Myocyte (in vitro differentiated cells): Measurements from ENCODE around the gene BST1. TPM values are rescaled to one million over a fixed set of nuclear protein-coding genes. Genes with fewer than 3 reads are reported as not detected.

Experiments used
- DNase-seq: peaks from one replicate; pipeline ENCODE4 v3.0.0-alpha.2; 2012; ENCODE audit warnings: low read depth
- total RNA-seq: library from RNA; depleted of rRNA; stranded (reverse); fragments of >200 nt; gene quantifications from 2 replicates; pipeline ENCODE4 v1.2.3, GENCODE V29; 2014

Gene BST1
- total RNA-seq, 1 donor from 2014 or later = 1.4 TPM

GRCh38 chr4:15675356-15675755 lies 27.5 kb upstream of the BST1 start:
- DNase-seq = no peak

- no peak for DNase-seq
Measured at GRCh38 chr4:15676039-15676438, 26.8 kb upstream of the BST1 start.

- DNase-seq = no peak
Measured at GRCh38 chr4:15676899-15677298, 26.0 kb upstream of the BST1 start.

DNA sequence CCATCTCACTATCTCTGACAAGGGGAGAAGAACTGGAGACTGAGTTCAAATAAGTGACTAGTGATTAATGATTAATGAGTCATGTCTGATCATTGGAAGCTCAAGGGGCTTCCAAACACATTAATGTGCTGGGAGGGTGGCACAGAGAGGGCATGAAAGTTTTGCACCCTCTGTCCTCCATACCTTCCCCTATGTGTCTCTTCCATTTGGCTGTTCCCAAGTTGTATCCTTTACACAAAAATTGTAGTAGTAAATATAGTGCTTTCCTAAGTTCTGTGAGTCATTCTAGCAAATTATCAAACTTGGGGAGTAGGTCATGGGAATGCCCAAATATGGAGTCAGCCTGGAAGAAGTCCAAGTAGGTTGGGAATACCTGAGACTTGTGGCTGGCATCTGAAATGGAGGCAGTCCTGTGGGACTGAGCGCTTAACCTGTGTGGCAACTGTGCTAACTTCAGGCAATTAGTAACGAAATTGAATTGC lies 25.3 kb upstream of the BST1 start:
- DNase-seq = no peak

- DNase-seq = no peak
Measured at GRCh38 chr4:15681067-15681371, 21.8 kb upstream of the BST1 start.

GRCh38 chr4:15681372-15682241 lies 21.3 kb upstream of the BST1 start, which contains the start of gene FAM200B:
Gene FAM200B, plus strand, starts transcription at chr4:15681827. Its CDS starts 5,151 bp downstream, at chr4:15686978.
- peak; percentile 99 for DNase-seq

DNA sequence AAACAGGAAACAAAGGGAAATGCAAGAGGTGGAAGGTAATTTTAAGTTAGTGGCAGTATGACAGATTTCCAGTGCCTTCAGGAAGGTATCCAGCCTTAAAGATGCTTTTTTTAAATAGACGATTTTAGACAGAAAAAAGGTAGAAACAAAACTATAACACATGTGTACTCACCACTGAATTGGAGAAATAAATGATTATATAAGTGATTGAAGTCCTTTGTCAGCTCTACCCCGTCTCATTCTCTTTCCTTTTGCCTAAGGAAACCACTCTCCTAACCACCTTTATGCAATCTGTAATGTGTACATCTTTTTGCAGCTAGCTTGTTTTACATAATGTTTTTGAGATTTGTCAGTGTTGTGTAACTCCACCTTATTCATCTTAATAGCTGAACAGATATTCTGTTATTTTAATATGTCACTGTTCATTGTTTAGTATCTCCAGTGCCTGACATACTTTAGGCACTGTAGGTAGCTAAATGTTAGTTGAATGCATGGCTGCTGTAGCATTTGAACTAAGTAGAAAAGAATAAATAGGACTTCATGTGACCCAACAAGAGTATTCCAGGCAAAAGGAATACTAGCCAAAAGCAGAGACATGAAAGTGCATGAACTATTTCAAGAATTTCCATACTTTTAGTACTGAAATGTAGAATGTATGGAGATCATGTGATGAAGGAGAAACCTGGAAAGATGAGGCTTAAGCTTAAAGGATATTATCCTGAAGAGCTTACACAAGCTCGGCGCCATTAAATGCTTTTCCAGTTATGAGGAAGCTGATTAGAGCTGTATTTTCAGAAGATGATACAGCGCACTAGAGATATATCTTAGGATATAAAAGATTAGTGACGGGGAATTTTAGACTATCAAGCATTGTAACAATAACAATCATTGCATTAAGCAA lies 20.4 kb upstream of the BST1 start:
- no peak for DNase-seq

- DNase-seq = no peak
Measured at GRCh38 chr4:15683143-15683495, 19.7 kb upstream of the BST1 start.

DNA sequence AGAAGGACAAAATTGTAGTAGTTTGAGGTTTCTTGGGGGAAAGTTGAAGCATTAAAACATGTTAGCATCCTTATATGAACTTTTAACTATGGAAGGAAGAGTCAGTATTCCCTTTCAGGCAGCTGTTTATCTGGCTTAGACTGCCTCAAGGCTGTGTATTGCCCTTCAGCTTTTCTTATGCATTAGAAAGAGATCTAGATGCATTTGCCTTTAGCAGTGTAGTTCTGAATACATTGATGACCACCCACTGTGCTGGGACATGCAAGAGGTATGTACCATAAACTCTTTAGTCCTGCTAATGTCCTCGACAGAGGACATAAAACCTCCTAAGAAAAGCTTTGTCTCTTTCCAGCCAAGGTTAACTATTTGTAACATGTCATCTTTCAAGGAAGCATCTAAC lies 18.4 kb upstream of the BST1 start:
- no peak for DNase-seq

GRCh38 chr4:15688051-15688450 lies 14.8 kb upstream of the BST1 start:
- no peak for DNase-seq

- DNase-seq = no peak
Measured at GRCh38 chr4:15689540-15689939, 13.3 kb upstream of the BST1 start.

DNA sequence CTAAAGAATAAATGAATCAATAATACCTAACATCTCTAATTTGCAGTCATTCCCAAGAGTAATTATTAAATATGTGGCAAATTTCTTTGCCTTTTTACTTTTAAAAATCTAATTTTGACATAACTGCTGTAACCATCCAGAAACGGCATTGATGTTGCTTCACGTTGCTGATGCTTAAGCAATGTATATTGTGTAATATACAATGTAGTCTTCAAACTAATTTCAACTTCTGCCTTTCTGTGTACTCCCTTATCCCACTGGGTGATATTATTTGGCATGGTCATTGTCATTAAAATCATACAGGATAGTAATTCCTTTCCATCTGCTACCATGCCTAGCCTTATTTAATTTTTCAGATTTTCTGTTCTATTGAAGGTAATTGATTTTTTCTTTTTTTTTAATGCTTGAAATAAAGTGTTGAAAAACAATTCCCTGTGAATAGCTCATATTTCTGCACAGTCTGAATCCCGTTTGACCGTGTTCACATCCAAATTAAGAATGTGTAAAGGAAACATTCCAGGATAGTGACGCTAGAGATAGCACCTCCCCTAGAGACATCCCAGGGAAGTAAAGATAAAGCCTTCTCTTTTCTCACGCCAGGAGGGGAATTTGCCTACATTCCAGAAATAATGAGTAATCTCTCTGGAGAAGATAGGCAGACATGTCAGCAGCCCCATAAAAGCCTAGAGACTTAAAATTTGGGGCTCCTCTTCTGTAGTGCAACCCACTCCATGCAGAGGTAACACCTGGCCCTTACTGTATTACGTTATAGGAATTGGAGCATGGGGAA lies 12.7 kb upstream of the BST1 start:
- peak; percentile 77 for DNase-seq

- DNase-seq = peak; percentile 84
Measured at GRCh38 chr4:15691346-15692135, 11.3 kb upstream of the BST1 start.

- DNase-seq = no peak
Measured at GRCh38 chr4:15692602-15693001, 10.3 kb upstream of the BST1 start.

GRCh38 chr4:15694431-15694830 lies 8.4 kb upstream of the BST1 start:
- no peak for DNase-seq

DNA sequence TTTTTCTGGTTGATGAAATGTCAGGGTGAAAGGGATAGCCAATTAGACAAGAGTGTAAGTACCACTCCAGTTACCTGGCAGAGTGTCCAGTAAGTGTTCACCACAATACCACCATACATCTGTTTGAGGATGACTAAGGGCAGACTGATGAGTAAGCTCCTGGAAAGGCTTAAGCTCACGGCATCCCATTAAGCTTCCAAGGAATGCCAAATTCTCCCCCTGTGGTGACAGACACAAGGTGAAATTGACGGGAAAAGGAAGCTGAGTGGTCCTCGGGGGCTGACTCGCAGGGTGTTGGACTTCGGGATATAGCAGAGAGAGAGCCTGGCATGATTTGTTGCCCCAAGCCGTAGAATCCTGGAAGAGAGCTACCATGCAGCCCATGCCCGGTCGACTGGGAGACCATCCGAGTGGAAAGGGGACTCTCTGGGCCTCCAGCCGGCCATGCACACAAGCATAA lies 7.6 kb upstream of the BST1 start:
- peak; percentile 92 for DNase-seq

DNA sequence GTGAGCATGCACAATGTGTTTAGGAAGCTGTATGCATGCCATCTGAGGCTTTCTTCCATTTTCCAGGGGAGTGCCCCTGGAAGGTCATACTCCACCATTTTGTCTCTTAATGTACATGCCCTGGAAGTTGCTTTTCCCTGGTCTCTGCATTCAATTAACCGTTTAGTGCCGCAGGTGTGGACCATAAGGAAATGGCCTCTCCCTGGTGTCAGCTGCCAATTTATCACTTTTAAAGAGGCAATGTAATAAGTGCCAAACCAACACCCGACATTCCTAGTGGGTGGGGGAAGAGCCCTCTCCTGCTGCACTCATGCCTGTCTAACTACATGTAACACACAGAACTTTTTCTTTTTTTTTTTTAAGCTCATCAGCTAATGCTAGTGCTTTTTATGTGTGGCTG lies 7.1 kb upstream of the BST1 start:
- DNase-seq = no peak

DNA sequence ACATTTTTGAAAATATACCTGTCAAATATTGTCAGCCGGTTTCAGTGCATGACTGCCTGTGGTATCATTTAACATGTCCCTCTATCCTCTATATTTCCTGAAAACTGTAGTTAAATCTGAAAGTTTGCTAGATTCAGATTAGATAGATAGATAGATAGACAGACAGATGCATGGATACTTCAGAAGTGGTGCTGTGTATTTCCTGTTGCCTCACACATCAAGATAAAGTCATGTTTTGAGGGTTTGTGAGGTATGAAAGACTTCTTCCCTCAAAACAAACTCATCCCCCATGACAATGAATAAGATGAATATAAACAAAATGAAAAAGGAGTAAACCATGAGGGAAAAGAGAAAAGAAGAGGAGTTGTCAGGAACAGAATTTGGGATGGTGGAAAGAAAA lies 6.0 kb upstream of the BST1 start:
- no peak for DNase-seq

DNA sequence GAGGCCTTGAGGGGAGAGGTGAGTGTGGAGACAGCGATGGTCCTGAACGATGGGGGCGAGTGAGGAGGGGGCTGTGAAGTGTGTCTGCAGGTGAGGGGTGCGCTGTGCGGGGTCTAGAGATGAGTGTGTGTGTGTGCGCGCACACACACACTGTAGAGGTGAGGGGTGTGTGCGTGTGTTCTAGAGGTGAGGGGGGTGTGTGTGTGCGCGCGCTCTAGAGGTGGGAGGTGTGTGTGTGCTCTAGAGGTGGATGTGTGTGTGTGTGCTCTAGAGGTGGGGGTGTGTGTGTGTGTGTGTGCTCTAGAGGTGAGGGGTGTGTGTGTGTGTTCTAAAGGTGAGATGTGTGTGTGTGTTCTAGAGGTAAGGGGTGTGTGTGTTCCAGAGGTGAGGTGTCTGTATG lies 574 bp downstream of the BST1 start:
- DNase-seq = no peak

DNA sequence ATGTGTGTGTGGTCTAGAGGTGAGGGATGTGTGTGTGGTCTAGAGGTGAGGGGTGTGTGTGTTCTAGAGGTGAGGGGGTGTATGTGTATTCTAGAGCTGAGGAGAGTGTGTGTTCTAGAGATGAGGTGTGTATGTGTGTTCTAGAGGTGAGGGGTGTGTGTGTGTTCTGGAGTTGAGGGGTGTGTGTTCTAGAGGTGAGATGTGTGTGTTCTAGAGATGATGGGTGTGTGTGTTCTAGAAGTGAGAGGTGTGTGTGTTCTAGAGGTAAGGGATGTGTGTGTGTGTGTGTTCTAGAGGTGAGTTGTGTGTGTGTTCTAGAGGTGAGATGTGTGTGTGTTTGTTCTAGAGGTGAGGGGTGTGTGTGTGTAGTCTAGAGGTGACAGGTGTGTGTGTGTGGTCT lies 1.3 kb downstream of the BST1 start:
- no peak for DNase-seq
